H7 (cell line): ENCODE data around the gene TAF4. TPM values are rescaled to one million over a fixed set of nuclear protein-coding genes. Genes with fewer than 3 reads are reported as not detected.

Source experiments
- DNase-seq: peaks from one replicate; pipeline ENCODE4 v3.0.0; 2012
- H3K27me3 ChIP-seq: 2 replicates; pipeline ENCODE4 v1.6.0; 2011; ENCODE audit warnings: mild to moderate bottlenecking, low read length; ENCODE audit not compliant: control insufficient read depth, insufficient read depth
- H3K36me3 ChIP-seq: replicated peaks from 2 replicates; pipeline ENCODE4 v1.5.1; 2011; ENCODE audit warnings: low read length; ENCODE audit not compliant: control insufficient read depth, insufficient read depth
- H3K4me3 ChIP-seq: 2 replicates; pipeline ENCODE4 v1.5.1; 2011; ENCODE audit warnings: low read depth, mild to moderate bottlenecking, control low read depth, low read length, moderate library complexity; ENCODE audit not compliant: insufficient read depth
- total RNA-seq: library from RNA; depleted of rRNA; stranded (reverse); fragments of >200 nt; shearing (Covaris generic); gene quantifications from 2 replicates; pipeline ENCODE4 v1.2.3, GENCODE V29; 2014

The TAF4 gene
- total RNA-seq, 1 experiment from 2014 or later = 8.0 TPM

- peak overlapping the region; percentile 50 for H3K4me3 ChIP-seq
- peak; percentile 95 for DNase-seq
- no peaks in the 10 kb centered on the region; the same call in 1 of the 2 replicates for H3K27me3 ChIP-seq
- H3K36me3 ChIP-seq = no peaks in the 10 kb centered on the region
Observed at GRCh38 chr20:62066339-62066982, 780 bp upstream of the TAF4 start.

DNA sequence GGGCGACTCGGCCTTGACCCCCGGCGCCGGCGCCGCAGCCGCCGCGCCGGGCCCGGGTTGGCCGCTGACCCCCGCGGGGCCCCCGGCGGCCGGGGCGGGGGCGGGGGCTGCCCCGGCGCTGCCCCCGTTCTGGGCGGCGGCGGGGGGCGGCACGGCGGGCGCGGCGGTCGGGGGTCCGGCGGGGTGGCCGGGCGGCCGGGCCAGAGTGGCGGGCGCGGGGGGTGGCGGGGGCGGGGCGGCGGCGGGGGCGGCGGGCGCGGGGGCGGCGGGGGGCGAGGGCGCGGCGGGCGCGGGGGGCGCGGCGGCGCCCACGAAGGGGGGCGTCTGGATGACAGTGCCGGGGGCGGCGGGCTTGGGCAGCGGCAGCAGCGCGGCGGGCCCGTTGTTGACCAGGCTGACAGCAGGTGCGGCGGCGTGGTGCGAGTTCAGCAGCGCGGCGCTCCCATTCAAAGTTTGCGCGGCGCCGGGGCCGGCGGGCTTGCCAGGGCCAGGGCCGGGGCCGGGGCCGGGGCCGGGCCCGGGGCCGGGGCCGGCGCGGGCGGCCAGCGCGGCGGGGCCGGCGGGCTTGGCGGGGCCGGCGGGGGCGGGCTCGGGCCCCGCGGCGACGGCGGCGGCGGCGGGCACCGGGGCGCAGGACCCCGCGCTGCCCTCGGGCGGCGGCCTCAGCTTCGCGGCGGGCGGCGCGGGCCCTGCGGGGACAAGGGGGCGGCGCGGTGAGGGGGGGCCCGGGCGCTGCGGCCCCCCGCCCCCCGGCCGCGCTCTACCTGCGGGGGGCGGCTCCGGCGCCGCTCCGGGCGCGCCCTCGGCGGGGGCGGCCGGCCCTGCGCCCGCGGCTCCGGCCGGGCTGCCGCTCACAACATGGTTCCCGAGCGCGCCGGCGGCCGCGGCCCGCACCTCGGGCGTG lies 659 bp downstream of the TAF4 start:
- DNase-seq = peak; percentile 84
- Histone ChIP-seq H3K27me3 (no peaks in the 10 kb centered on the region; the same call in 1 of the 2 replicates), H3K36me3 (no peaks in the 10 kb centered on the region; the same call in none of the 2 replicates), H3K4me3 (peak overlapping the region; percentile 52)

DNA sequence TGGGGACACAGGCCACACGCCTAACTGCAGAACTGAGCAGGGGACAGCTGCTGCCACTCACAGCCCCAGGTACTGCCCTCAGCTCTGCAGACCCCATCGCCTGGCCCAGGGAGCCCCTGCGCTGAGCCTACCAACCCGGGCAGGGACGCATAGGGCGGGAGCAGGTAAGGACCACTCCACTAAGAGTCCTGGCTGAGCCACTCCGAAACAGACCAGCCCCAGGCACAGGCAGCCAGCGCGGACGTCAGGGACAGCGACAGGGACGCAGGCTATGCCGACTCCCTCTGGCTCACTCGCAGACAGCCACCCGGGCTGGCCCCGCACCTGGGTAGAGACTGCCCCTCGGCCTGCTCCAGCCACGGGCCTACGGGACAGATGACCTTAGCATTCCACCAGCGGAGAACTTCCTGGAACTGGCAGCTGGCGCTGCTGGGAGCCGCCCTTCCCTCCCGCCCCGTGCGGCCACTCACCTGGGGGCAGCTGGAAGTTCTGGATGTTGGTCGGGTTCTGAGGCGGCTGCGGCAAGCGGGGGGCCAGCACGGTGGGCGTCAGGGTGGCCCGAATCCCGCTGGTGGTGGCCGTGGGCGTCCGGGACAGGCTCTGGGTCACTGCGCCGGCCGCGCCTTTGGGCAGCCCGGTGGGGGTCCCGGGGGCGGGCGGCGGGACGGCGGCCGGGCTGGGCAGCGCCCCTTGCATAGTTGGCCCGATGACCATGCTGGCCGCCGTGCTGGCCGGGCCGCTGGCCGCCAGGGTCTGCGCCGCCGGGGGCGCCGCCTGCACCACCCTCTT lies 1.5 kb downstream of the TAF4 start:
- Histone ChIP-seq H3K36me3 (no peaks in the 10 kb centered on the region; the same call in none of the 2 replicates), H3K27me3 (no peaks in the 10 kb centered on the region; the same call in 1 of the 2 replicates), H3K4me3 (peak overlapping the region; percentile 28)
- DNase-seq = peak; percentile 84

- no peaks in the 10 kb centered on the region; the same call in none of the 2 replicates for H3K36me3 ChIP-seq
- H3K27me3 ChIP-seq = no peaks in the 10 kb centered on the region; the same call in 1 of the 2 replicates
- no peak overlapping the region; the same call in 1 of the 2 replicates for H3K4me3 ChIP-seq
- DNase-seq = peak; percentile 73
Observed at GRCh38 chr20:62063315-62063980, 2.2 kb downstream of the TAF4 start.

DNA sequence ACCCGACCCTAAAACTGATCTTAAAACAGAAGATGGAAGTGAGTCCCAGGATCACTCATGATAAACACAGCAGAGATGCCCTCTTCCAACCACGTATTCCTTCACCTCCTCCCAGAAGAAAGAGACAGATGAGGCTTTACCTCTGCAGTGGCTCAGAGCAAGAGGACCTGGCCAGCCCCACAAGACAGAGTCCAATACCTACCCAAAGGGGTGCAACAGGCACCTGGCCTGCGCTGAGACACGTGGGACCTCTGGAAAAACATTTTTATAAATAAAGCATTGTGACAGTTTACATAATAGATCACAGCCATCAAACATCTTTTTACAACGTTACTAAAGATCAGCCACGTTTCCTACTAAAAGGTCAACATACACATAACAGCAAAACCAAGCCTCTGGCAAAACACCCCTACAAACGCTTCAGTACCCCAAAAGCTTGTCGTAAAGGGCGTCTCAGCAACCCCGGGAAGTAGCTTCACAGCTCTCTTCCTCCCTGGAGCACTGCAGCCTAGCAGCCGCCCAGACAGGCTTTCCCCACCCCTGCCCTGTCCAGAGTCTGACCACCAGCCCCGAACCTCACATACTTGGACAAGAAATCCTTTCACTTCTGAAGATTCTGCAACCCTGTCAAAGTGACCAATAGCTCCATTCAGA lies 2.9 kb downstream of the TAF4 start:
- DNase-seq = peak; percentile 20
- H3K4me3 ChIP-seq = no peak overlapping the region
- H3K27me3 ChIP-seq = no peaks in the 10 kb centered on the region; the same call in 1 of the 2 replicates
- no peaks in the 10 kb centered on the region; the same call in none of the 2 replicates for H3K36me3 ChIP-seq

GRCh38 chr20:62061851-62062423 lies 3.7 kb downstream of the TAF4 start:
- Histone ChIP-seq H3K4me3 (no peak overlapping the region), H3K36me3 (no peaks in the 10 kb centered on the region; the same call in none of the 2 replicates), H3K27me3 (no peaks in the 10 kb centered on the region)
- peak; percentile 46 for DNase-seq

DNA sequence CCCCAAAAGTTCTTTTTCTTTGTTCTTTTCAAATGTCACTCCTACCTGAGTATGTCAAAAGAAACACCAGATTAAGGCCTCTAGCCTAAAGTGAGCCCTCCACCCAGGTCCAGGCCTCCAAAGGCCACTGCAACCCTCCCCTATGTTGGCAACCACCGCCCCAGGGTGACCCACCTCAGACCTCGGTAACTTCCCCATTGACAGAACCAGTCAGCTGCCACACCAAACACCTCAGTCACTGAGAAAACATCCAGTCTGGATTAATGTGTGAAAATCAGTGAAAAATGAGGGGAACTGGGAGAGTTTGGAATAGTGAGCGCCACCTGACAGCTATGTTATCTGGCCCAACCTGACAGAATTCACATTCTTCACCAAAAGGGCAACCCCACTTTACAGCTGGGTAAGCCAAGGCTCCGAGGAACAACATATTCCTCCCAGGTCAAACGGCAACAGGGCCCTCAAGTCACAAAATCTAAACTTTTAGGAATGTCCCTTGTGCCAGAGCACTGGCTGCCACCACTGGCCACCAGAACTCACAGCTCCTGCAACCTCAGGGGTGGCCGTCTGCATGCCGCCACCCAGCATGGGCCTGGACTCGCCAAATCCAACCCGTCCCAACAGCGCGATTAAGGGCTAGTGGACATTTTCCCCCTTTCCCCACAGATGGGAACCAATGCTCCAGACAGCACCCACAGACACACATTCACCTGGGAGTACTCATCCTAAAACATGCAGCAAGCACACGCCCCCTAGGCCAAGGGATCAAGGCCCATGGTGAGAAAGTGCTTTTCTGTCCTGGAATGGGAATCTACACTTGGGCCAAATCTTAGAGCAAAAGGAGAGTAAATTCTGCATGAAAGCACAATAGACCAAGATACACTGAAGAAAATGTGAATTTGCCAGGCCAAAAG lies 4.8 kb downstream of the TAF4 start:
- Histone ChIP-seq H3K4me3 (no peak overlapping the region), H3K36me3 (no peaks in the 10 kb centered on the region; the same call in none of the 2 replicates), H3K27me3 (no peaks in the 10 kb centered on the region)
- peak; percentile 52 for DNase-seq

DNA sequence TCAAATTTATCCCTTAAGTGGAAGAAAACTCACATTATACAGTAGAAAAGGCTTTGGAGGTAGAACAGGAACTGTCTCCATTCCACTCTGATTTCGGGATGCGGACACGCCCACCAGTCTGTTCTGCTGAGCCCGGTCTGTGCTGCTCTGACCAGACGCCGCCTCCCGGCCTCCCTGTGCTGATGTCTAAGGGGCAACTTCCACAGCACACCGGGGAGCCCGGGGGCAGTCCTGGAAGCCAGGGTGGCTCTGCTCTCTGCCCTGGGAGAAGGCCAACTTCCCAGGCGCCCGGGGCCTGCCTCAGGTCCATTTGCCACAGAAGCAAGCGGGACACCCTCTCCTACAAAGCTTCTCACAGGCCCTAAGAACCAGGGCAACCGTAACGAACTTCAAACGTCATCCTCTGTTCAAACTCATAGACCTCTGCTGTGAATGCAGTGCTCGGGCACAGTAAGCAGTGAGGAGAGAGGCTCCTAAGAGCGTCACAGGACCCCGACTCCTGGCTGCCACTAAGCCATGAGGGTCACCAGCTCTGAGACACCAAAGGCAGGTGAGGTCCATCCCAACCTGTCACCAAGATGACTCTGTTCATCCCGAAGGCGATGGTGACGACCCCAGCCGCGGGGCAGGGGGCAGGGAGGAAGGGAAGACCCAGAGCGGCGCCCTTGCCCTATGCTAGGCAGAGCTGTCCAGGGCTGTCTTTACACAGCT lies 5.6 kb downstream of the TAF4 start:
- no peaks in the 10 kb centered on the region for H3K27me3 ChIP-seq
- DNase-seq = peak; percentile 65
- no peaks in the 10 kb centered on the region; the same call in none of the 2 replicates for H3K36me3 ChIP-seq
- H3K4me3 ChIP-seq = no peak overlapping the region

DNA sequence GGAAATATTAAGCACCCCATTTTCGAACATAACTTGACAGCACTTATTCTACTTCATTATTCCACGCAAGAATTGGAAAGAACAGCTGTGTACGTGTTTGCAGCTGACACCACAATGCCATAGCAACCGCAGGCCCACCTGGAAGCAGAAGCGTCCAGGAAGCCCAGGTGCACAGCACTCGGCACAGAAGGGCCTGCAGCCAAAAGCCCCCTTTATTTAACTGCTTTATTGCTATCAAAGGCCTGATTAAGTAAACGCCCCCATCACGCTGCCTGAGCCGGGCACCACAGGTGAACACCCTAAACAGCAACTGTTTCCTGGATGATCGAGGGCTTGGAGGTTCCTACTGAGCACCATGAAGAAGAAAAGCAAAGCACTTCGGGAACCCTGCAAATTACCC lies 6.3 kb downstream of the TAF4 start:
- Histone ChIP-seq H3K36me3 (no peaks in the 10 kb centered on the region; the same call in none of the 2 replicates), H3K27me3 (no peaks in the 10 kb centered on the region), H3K4me3 (no peak overlapping the region)
- peak; percentile 33 for DNase-seq

DNA sequence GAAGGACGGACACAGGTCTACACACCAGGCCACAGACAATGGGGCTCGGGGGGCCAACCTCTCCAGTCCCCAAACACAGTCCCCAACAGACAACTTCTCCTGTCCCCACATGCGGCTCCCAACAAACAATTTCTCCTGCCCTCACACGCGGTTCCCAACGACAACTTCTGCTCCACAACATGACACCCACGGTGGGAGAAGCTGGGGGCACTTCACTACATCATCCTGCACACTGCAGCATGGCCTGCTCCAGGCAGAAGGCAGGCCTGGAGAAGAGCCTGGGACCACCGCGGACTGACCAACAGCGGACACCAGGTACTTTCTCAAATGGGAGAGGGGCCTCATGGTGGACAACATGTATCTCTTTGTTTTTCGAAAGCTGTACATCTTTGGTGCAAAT lies 6.7 kb downstream of the TAF4 start:
- H3K27me3 ChIP-seq = no peaks in the 10 kb centered on the region
- H3K4me3 ChIP-seq = no peak overlapping the region
- peak; percentile 17 for DNase-seq
- H3K36me3 ChIP-seq = no peaks in the 10 kb centered on the region; the same call in none of the 2 replicates

- H3K36me3 ChIP-seq = no peaks in the 10 kb centered on the region; the same call in none of the 2 replicates
- no peaks in the 10 kb centered on the region for H3K27me3 ChIP-seq
- peak; percentile 11 for DNase-seq
- H3K4me3 ChIP-seq = no peak overlapping the region
Observed at GRCh38 chr20:62056975-62057374, 8.7 kb downstream of the TAF4 start.

GRCh38 chr20:62056377-62056776 lies 9.3 kb downstream of the TAF4 start:
- Histone ChIP-seq H3K4me3 (no peak overlapping the region), H3K27me3 (no peaks in the 10 kb centered on the region), H3K36me3 (no peaks in the 10 kb centered on the region; the same call in none of the 2 replicates)
- DNase-seq = peak; percentile 19
